Posterior vena cava (tissue), 2 donors: Measurements from ENCODE around the gene SLC4A1. TPM values are rescaled to one million over a fixed set of nuclear protein-coding genes. Genes with fewer than 3 reads are reported as not detected.

ENCODE experiments used
- DNase-seq: peaks from one replicate; pipeline ENCODE4 v3.0.0-alpha.2; 2020; ENCODE audit warnings: low spot score
- intact Hi-C, 2 donors: fragments of 100-400 bp; cut with DNase I; formaldehyde crosslinking; loops; one replicate each; pipeline versions ENCODE4 v1.14.1 to v1.14.2; 2022 to 2023
- total RNA-seq, 2 donors: library from RNA; stranded (reverse); fragmentation: NEBNext Ultra II Directional; extraction: Animal tissue kit (Norgen Biotek cat#: 25700); gene quantifications; one replicate each; pipeline ENCODE4 v1.2.1, GENCODE V29; 2021
- donor health status: DM: yes; HTN: yes; CAD: no.
- donor health status: DM: yes; HTN: yes; CAD: no.

The SLC4A1 gene
- total RNA-seq, 2 donors from 2014 or later, result 1.5 to 4.2 TPM

DNA sequence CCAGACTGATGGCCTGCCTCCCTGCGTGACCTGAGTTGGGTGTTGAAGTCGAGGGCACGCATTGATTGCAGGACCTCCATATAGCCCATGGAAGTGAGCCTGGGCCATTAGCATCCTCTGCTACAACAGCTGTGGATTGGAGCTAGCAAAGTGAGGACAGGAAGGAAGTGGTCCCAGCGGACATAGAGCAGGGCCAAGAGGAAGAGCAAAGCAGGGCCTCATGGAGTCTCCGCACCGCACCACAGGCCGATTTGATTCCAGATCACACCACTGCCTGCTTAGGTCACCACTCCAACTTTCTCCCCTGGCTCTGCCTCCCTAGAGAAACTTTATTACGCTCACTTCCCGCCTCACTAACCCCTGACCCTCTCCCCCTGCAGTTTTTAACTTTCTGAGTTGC is 37.8 kb downstream of the SLC4A1 start:
- no peak for DNase-seq
- intact Hi-C loops, result no loop called here

DNA sequence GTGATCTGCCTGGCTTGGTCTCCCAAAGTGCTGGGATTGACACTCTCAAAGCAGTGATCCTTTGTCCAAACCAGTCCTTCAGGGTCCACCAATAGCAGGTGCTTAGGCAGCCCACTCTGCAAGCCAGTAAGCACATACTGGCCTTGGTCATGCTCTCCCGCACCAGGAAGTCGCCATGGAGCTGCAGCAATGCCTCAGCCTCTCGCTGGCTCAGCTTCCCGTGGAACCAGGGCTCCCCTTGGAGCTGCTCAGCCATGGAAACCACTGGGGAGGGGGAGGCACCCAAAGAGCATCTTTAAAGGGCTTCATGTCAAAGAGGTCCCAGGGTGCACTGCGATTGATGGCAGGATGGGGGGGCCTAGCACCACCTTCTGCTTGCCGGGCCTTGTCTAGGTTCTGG is 38.8 kb downstream of the SLC4A1 start:
- intact Hi-C loops, result no loop called here
- no peak for DNase-seq

GRCh38 chr17:44223541-44224071 is 44.3 kb downstream of the SLC4A1 start:
- no peak for DNase-seq
- intact Hi-C loops, result no loop called here

DNA sequence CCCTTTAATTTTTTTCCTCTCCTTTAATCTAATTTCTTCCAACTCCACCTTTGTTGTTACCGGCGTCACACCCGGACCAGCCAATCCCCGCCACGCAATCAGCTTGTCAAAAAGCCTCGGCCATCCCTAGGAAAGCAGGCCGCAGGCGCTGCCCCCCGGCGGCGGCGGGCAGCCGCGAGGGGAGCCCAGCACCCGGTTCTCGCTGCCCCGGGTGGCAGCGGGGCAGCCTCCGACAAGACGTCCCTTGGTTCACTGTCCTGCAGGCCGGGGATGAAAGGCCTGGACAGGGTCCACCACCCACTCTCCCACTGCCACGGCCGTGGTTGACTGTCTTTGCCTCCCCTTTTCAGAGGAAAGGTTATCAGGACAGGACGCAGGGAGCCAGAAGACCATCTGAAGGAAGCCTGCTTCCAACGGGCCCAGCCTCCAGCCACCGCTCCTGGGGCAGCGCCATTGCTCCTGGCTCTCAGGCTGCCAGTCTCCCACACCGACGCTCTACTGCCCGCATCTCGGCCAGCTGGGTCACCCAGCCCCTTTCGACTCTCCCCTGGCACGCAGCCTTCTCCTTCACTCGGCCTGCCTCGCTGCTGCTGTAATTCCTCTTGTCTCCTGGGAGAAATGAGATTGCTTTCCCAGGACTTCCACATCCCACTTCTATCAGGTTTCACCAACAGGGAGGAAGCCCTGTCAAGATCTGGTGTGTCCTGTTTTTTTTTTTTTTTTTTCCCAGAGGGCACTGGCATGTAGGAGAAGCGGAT is 45.6 kb downstream of the SLC4A1 start:
- intact Hi-C loops, result no loop called here
- peak; percentile 91 for DNase-seq

DNA sequence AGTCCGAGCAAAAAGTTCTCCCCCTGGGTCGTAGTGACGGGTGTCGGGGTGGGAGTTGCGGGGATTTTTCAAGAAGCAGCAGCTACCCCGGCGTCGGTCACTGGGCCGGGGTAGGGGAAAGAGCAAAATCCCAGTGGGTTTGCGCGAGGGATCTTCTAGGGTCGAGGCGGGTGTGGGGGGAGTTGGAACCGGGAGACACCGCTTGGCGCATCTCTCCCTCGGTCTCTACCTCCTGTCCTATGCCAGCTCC is 46.1 kb downstream of the SLC4A1 start:
- no peak for DNase-seq
- intact Hi-C loops, result no loop called here

DNA sequence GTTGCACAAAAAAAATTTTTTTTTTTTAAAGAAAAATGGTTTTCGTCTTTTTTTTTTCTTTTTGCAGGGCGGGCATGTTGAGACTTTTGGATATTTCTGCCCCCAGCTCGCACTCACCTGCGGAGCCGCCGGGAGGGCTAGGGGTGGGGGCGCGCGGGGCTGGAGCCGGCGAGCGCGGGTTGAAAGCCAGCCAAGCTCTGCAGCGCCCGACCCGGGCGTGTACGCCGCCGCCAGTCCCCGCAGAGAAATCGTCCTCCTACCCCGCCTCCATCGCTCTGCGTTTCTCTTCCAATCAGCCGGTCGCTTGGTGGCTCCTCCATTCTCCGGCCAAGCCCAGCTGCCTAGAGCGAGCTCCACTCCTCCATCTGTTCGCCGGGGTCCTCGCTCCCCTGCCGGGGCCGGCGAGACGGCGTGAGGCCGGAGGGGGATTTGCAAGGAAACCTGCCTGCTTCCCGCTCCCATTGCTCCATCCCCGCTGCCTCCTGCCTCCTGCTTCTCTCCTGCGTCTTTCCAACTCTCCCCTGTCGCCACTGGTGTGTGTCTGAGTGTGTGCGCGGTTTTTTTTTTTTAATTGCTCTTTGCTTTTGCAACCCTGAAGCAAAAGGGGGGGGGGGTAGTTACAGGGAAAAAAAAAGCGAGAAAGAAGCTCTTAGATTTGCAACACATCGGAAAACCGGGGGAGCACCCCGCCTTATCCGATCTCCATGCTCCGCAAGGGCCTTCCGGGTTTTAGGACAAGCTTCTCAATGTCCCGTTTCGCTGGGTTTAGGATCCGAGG is 46.7 kb downstream of the SLC4A1 start:
- peak; percentile 92 for DNase-seq
- intact Hi-C loops, result no loop called here

DNA sequence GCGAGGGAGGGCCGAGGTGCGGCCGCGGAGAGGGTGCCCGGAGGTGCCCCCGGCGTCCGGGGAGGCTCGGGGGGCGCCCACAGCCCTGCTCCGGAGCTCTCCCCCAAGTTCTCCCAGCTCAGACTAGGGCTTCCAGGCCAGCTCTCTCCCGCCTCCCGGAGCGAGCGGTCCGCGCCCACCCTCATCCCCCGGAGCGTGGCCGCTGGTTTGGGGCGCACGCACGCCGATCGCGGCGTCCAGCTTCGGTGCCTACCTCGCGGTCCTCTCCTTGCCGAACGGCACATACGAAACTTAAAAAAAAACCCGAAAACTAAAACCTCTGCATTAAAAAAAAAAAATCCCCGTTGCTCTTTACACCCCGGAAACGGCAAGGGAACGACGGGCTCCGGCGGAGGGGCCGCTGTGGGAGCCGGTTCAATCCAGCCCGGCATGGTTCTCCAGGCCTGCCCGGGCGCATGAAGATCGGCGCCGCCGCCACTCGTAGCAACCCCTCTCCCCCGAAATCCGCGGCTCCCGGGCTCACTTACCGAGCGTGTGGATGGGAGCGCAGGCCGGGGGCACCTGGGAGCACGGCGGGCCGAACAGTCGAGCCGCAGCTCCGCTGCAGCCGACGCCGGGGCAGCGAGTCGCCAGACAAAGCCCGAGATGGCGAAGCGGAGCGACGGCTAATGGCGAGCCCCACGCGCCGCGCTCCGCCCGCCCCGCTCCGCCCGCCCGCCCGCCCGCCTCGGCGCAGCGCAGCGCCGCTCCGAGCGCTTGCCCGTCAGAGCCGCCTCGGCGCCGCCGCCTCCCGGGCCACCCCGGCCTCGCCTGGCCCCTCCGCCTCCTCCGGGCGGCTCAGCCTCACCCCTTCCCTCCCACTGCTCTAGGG is 47.5 kb downstream of the SLC4A1 start:
- peak; percentile 86 for DNase-seq
- intact Hi-C loops, result no loop called here

DNA sequence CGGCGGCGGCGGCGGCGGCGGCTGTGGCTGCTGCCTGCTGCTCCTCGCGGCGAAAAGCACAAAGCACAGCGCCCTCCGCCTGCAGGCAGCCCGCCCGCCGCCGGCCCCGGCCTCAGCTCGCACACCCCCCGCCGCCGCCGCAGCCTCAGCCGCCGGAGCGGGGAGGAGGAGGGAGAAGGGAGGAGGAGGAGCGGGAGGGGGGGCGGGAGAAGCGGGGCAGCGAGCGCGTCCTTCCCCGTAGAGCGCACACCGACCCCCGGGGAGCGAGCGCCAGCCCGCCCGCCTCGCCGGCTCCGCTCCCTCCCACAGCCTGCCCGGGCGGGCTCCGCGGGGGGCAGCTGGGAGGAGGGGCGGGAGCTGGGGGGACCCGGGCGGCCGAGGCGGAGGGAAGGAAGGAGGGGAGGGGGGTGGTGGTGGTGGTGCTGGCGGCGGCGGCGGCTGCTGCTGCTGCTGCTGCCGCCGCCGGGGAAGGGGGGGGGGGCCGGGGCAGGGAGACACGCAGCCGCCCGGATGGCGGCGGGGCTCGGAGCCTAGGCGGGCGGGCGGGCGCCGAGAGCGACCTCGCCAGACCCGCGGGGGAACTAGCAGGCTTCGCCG is 48.2 kb downstream of the SLC4A1 start, which contains the start of gene UBTF:
Gene UBTF, minus strand, starts transcription at position 60 of the 597 bp plus-strand sequence. CDS start 1,446 bp downstream, outside the sequence.
- DNase-seq, result peak; percentile 89
- intact Hi-C loops, result no loop called here

GRCh38 chr17:44219108-44219615 is 48.8 kb downstream of the SLC4A1 start:
- intact Hi-C loops, result no loop called here
- DNase-seq, result peak; percentile 93

GRCh38 chr17:44218344-44219107 is 49.4 kb downstream of the SLC4A1 start:
- peak; percentile 96 for DNase-seq
- intact Hi-C loops, result no loop called here

DNA sequence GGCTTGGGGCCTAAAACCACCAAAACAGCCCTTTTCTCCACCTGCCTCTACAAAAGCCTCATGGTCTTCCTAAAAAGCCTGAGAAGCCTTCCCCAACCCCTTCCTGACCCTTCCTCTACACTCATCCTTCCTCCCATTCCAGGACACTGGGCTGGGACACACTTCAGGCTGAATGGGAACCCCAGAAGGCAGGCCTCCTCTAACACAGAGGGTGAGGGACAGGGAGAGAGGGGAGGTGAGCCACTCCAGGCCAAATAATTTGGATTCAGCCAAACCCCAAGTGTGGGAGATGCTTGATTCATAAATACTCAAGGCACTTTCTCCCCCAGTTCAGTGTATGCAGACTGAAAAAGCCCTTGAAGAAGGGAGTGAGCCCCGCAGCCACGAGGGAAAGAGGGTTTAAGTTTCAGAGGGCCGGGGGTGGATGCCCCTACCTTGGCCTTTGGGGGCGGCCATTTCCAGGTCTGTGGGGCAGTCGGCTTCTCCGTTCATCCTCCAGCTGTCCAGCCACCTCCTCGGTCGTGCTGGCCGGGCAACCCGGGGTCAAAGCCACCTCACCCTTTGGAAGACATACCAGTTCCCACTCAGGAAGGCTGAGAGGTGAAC is 50.1 kb downstream of the SLC4A1 start:
- intact Hi-C loops, result no loop called here
- DNase-seq, result no peak

- intact Hi-C loops, result no loop called here
- DNase-seq, result no peak
These were observed 51.2 kb downstream of the SLC4A1 start for GRCh38 chr17:44216694-44217093.

DNA sequence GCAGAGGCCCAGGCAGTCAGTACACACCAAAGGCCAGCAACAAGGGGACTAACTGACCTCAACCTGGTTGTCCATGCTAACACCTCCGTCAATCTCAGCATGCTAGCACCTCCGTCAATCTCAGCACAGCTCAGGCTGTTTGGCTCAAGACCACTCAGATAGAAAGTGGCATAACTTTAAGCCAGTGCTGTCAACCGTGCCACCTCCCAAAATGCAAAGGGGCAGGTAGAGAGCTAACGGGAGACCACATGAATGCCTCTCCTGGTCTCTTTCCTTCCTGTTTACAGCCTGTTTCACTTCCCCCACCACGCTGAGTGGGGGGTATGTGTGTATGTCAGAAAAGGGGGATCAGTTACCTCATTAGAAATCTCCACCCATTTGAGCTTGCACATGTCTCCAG is 51.8 kb downstream of the SLC4A1 start:
- no peak for DNase-seq
- intact Hi-C loops, result no loop called here

- intact Hi-C loops, result no loop called here
- no peak for DNase-seq
These were observed 53.0 kb downstream of the SLC4A1 start for GRCh38 chr17:44214896-44215295.

- intact Hi-C loops, result no loop called here
- no peak for DNase-seq
These were observed 53.8 kb downstream of the SLC4A1 start for GRCh38 chr17:44214230-44214494.

GRCh38 chr17:44213403-44214229 is 54.3 kb downstream of the SLC4A1 start:
- intact Hi-C loops, result loop anchor here in 1 of 2 donors (2.0 kb wide), 1 partner anchor 111 kb away; the partner anchor contains the start of gene SLC25A39
- DNase-seq, result no peak
